ENCODE data around the gene OR2M4. TPM values are rescaled to one million over a fixed set of nuclear protein-coding genes. Genes with fewer than 3 reads are reported as not detected.
"Not testable (repeated sequence)": the region's sequence is repeated elsewhere in the genome, so short reads cannot be mapped to it uniquely, and the experiment has no call there.

Gene OR2M4
- polyA plus RNA-seq, 1 experiment, result not detected

GRCh38 chr1:248243204-248243603, 12.0 kb downstream of the OR2M4 start:
- CTCF ChIA-PET, result no interaction called here

GRCh38 chr1:248259309-248259708, 28.1 kb downstream of the OR2M4 start:
- DNase-seq (ENCODE audit: low read depth); H3K36me3 ChIP-seq (ENCODE audit: control insufficient read depth, insufficient read depth, low read length); POLR2A ChIA-PET; H3K4me3 ChIP-seq (ENCODE audit: low read depth, low read length); H3K27me3 ChIP-seq (ENCODE audit: control insufficient read depth, insufficient read depth, low read length): not testable (repeated sequence)
- CTCF ChIA-PET, result interaction anchor here (0.6 to 0.7 kb wide), 2 partner anchors 13 to 66 kb away, joined by 4 to 5 read pairs; no protein-coding TSS in a partner anchor

More at GRCh38 chr1:248243204-248243603, 12.0 kb downstream of the OR2M4 start:
- H3K27me3 ChIP-seq (ENCODE audit: control insufficient read depth, insufficient read depth, low read length), result no peaks in the 10 kb centered on the region
- TF ChIP-seq CTCF (IDR thresholded peaks at IDR 0.05; ENCODE audit: insufficient read depth, low read depth, low read length), result peak; percentile 50
- no peak overlapping the region for H3K4me3 ChIP-seq (ENCODE audit: low read depth, low read length)
- no peaks in the 10 kb centered on the region for H3K36me3 ChIP-seq (ENCODE audit: control insufficient read depth, insufficient read depth, low read length)
- no peak for DNase-seq (ENCODE audit: low read depth)
- POLR2A ChIA-PET, result no interaction called here

- H3K4me3 ChIP-seq (ENCODE audit: low read depth, low read length), result no peak overlapping the region
- no peaks in the 10 kb centered on the region for H3K27me3 ChIP-seq (ENCODE audit: control insufficient read depth, insufficient read depth, low read length)
- CTCF ChIA-PET, result no interaction called here
- no peak for TF ChIP-seq CTCF (IDR thresholded peaks at IDR 0.05; ENCODE audit: insufficient read depth, low read depth, low read length)
- POLR2A ChIA-PET, result no interaction called here
- no peak for DNase-seq (ENCODE audit: low read depth)
- H3K36me3 ChIP-seq (ENCODE audit: control insufficient read depth, insufficient read depth, low read length), result no peaks in the 10 kb centered on the region
Observed at GRCh38 chr1:248268178-248268577, 37.0 kb downstream of the OR2M4 start.

GRCh38 chr1:248273225-248273624, 42.0 kb downstream of the OR2M4 start:
- POLR2A ChIA-PET; H3K36me3 ChIP-seq (ENCODE audit: control insufficient read depth, insufficient read depth, low read length); CTCF ChIA-PET: not testable (repeated sequence)

GRCh38 chr1:248277876-248278275, 46.7 kb downstream of the OR2M4 start, which contains the start of gene OR2T33:
Gene OR2T33, minus strand, starts transcription at chr1:248277976. Its CDS starts 4,162 bp downstream, at chr1:248273814.
- POLR2A ChIA-PET, result no interaction called here
- Histone ChIP-seq H3K36me3 (ENCODE audit: control insufficient read depth, insufficient read depth, low read length) (no peaks in the 10 kb centered on the region), H3K27me3 (ENCODE audit: control insufficient read depth, insufficient read depth, low read length) (no peaks in the 10 kb centered on the region), H3K4me3 (ENCODE audit: low read depth, low read length) (no peak within 1 kb of the TSS)
- no peak for DNase-seq (ENCODE audit: low read depth)
- TF ChIP-seq CTCF (IDR thresholded peaks at IDR 0.05; ENCODE audit: insufficient read depth, low read depth, low read length), result no peak
- CTCF ChIA-PET, result no interaction called here

More at GRCh38 chr1:248273225-248273624, 42.0 kb downstream of the OR2M4 start:
- not testable (repeated sequence) for DNase-seq (ENCODE audit: low read depth); H3K4me3 ChIP-seq (ENCODE audit: low read depth, low read length); H3K27me3 ChIP-seq (ENCODE audit: control insufficient read depth, insufficient read depth, low read length)

- Histone ChIP-seq H3K27me3 (ENCODE audit: control insufficient read depth, insufficient read depth, low read length) (no peaks in the 10 kb centered on the region), H3K4me3 (ENCODE audit: low read depth, low read length) (no peak overlapping the region), H3K36me3 (ENCODE audit: control insufficient read depth, insufficient read depth, low read length) (no peaks in the 10 kb centered on the region)
- TF ChIP-seq CTCF (IDR thresholded peaks at IDR 0.05; ENCODE audit: insufficient read depth, low read depth, low read length), result no peak
- DNase-seq (ENCODE audit: low read depth), result no peak
- ChIA-PET POLR2A (no interaction called here), CTCF (no interaction called here)
Observed at GRCh38 chr1:248288391-248288790, 57.2 kb downstream of the OR2M4 start.

Other genes starting within 250 kb of the OR2M4 start
- not detected in 2 replicates for gene OR2L5, start 217.8 kb upstream of the OR2M4 start, polyA plus RNA-seq (2011; rRNA removed)
- gene OR2L2, start 201.3 kb upstream of the OR2M4 start, polyA plus RNA-seq (2011; rRNA removed), result not detected in 2 replicates
- not detected in 2 replicates for gene OR2L3, start 184.6 kb upstream of the OR2M4 start, polyA plus RNA-seq (2011; rRNA removed)
- gene OR2L13, start 136.2 kb upstream of the OR2M4 start, polyA plus RNA-seq (2011; rRNA removed), result not detected in 2 replicates
- gene OR2M5, start 86.3 kb upstream of the OR2M4 start, polyA plus RNA-seq (2011; rRNA removed), result not detected in 2 replicates
- not detected in 2 replicates for gene OR2M2, start 56.6 kb upstream of the OR2M4 start, polyA plus RNA-seq (2011; rRNA removed)
- not detected in 2 replicates for gene OR2M3, start 34.2 kb upstream of the OR2M4 start, polyA plus RNA-seq (2011; rRNA removed)
- not detected in 2 replicates for gene OR2T33, start 46.6 kb downstream of the OR2M4 start, polyA plus RNA-seq (2011; rRNA removed)
- gene OR2T12, start 72.0 kb downstream of the OR2M4 start, polyA plus RNA-seq (2011; rRNA removed), result not detected in 2 replicates
- gene OR2M7, start 93.2 kb downstream of the OR2M4 start, polyA plus RNA-seq (2011; rRNA removed), result not detected in 2 replicates
- not detected in 2 replicates for gene OR14C36, start 117.4 kb downstream of the OR2M4 start, polyA plus RNA-seq (2011; rRNA removed)
- gene OR2T4, start 130.2 kb downstream of the OR2M4 start, polyA plus RNA-seq (2011; rRNA removed), result not detected in 2 replicates
- gene OR2T6, start 144.3 kb downstream of the OR2M4 start, polyA plus RNA-seq (2011; rRNA removed), result not detected in 2 replicates
- gene OR2T1, start 171.6 kb downstream of the OR2M4 start, polyA plus RNA-seq (2011; rRNA removed), result not detected in 2 replicates
- not detected in 2 replicates for gene OR2T2, start 214.2 kb downstream of the OR2M4 start, polyA plus RNA-seq (2011; rRNA removed)
- gene OR2T3, start 241.9 kb downstream of the OR2M4 start, polyA plus RNA-seq (2011; rRNA removed), result not detected in 2 replicates

Data from BJ (cell line).